ENCODE results near the gene TOB2. TPM values are rescaled to one million over a fixed set of nuclear protein-coding genes. Genes with fewer than 3 reads are reported as not detected.
A peak's percentile ranks its signal among the peaks of the same experiment; 100 is the strongest.

The TOB2 gene, protein sequence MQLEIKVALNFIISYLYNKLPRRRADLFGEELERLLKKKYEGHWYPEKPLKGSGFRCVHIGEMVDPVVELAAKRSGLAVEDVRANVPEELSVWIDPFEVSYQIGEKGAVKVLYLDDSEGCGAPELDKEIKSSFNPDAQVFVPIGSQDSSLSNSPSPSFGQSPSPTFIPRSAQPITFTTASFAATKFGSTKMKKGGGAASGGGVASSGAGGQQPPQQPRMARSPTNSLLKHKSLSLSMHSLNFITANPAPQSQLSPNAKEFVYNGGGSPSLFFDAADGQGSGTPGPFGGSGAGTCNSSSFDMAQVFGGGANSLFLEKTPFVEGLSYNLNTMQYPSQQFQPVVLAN
- 26.2 and 36.0 TPM in 2 replicates for total RNA-seq (2014; rRNA removed; shearing (Covaris generic); ENCODE audit: low replicate concordance)

DNA sequence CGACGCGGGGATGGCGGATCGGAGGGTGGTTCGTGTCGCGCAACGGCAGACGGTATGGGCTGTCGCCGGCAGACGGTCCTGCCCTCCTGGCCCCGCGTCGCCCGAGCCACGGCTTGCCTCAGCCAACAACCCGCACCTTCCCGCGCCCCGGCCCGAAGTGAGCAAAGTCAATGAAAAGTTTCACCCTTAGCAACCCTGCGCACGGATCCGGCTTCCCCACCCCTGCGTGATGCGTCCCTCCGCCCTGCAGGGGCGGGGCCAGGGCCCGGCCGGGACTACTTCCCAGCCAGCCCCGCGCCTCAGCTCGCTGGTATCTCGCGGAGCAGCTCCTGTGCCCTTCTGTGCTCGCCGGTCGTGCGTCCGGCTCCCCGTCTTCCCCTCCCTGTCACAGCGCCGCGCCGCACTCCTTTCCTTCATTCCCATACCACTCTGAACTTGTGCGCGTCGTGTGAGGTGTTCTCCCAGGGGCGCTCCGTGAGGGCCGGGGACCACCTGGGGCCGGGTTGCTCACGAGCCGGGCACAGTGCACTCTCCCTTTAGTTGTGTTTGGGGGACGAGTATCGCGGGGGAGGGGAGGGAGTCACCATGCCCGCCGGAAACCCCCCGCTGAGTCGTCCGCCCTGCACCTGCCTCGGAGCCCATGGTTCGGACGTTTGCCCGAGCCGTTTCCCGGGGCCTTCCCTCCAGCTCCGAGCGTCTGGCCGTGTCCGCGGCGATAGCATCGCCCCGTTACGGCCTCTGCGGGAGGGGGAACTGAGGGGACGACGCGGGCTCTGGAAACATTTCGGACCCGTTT lies at the start of gene TOB2:
Gene TOB2, minus strand, starts transcription at position 163 of the 796 bp plus-strand sequence. CDS start 9,456 bp downstream, outside the sequence.
- Histone ChIP-seq H3K9me3 (no peaks in the 10 kb centered on the region), H3K27me3 (no peaks in the 10 kb centered on the region), H3K36me3 (peaks cover 30% of the 10 kb centered on the region), H3K4me3 (peak within 1 kb of the TSS; percentile 94)
- DNase-seq: peak; percentile 94

DNA sequence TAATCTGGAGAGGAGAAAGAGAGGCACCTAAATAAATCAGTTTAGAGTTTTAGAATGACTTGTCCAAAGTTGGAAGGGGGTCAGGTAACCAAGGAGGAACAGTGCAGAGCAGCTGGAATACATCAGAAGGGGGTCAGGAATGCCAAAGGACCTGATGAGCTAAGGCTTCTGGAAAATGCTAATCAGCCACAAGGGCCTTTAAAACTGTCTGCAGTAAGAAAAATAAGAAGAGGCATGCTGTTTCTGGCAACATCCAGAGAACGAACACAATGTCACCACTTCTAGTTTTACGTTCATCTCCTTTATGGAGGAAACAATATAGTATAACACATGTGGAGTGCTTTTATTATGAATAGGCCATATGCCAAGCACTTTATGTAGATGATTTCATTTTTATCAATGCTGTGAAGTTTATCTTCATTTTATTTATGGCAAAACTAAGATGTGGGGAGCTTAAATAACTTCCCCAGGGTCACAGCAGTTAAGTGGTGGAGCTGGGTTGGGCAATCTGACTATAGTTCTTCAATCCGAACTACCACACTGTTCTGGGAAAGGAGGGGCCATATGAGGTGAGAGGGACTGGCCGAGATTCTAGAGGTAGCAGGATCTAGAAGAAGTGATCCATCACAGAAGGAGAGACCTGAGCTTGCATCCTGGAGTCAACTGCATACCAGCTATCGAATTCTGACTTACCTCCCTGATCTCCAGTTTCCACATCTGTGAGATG lies 44.9 kb upstream of the TOB2 start:
- DNase-seq: no peak

DNA sequence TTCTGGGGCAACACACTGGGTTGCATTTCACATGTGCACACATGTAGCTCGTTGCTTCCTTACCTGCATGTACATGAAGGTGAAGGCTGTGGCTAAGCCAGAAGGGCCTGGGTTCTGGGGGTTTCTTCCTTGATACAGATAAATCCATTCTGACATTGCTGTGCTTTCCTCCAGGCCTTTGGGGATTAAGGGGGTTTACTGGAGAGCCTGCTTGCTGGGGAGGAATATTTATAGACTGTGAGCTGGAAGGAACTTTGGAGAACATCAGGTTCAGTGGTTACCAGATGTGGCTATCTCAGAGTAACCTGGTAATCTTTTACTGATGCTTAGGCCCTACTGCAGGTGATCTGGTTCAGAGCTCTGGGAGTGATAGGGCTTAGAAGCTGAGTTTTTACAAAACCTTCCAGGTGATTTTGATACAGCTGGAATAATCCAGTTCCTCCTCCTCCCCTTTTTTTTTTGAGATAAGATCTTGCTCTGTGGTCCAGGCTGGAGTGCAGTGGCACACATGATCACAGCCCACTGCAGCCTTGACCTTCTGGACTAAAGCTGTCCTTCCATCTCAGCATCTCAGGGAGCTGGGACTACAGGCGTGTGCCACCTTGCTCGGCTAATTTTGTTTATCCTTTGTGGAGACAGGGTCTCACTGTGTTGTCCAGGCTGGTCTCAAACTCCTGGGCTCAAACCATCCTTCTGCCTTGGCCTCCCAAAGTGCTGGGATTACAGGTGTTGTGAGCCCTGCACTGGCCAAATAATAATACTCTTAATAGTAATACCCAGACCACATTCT lies 42.2 kb upstream of the TOB2 start:
- Histone ChIP-seq H3K36me3 (peaks cover 9% of the 10 kb centered on the region; the same call in 1 of the 2 replicates), H3K9me3 (no peaks in the 10 kb centered on the region), H3K4me3 (no peak overlapping the region), H3K27me3 (no peaks in the 10 kb centered on the region)
- DNase-seq: no peak

More for the DNA sequence above, 44.9 kb upstream of the TOB2 start:
- Histone ChIP-seq H3K27me3 (no peaks in the 10 kb centered on the region), H3K36me3 (peaks cover 23% of the 10 kb centered on the region), H3K9me3 (no peaks in the 10 kb centered on the region), H3K4me3 (no peak overlapping the region)

DNA sequence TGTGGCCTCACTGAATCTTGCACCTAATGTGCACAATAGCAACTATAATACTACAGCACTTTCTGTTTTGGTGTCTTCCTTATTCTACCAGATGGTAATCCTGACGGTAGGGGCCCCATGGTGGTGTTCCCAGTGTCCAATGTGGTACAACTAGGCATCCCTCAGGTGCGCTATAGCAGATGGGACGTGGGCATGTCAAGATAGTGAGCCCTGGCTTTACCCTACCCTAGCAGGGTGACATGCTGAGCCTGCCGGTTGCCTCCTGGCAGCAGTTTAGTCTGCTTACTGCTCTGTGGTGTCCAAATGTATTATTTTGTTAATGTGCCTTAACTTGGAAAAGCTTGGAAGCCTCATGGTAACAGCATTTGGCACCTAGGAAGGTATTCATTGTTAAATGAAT lies 41.5 kb upstream of the TOB2 start:
- no peaks in the 10 kb centered on the region for H3K27me3 ChIP-seq
- H3K4me3 ChIP-seq: no peak overlapping the region
- H3K36me3 ChIP-seq: 0 out of 2 replicates have a peak, but pooled peaks cover 4% of the 10 kb centered on the region
- no peaks in the 10 kb centered on the region for H3K9me3 ChIP-seq
- no peak for DNase-seq

DNA sequence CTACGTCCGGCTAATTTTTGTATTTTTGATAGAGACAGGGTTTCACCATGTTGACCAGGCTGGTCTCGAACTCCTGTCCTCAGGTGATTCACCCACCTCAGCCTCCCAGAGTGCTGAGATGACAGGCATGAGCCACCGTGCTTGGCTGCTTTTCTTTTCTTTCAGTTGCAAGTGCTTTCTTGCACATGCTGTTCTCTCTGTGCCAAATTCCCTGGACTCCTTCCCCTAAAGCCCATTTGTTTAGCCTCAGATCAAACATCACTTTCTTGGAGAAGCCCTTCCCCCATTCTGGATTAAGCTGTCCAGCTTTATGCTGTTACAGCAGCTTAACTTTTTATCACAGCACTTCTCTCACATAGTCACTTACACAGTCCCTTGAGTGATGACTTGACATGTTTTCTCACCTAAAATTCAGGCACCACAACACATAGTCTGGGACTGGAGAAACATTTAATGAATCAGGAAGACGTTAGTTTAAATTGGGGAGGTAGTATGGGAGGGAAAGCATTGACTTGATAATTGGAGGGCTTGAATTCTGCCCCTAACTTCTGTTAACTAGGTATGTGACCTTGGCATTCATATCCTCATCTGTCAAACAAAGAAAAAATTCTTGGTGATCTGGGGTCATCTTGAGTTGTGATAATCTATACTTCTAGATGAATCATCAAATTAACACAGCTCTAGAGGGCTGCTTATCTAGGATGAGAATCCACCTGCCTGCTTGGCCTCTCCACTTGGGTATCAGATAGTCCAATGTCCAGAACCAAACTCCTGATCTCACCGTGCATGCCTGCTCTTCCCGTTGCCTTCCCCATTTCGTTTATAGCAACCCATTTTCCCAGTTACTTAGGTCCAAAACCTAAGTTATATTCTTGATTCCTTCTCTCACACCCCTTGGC lies 40.7 kb upstream of the TOB2 start:
- H3K9me3 ChIP-seq: no peaks in the 10 kb centered on the region

DNA sequence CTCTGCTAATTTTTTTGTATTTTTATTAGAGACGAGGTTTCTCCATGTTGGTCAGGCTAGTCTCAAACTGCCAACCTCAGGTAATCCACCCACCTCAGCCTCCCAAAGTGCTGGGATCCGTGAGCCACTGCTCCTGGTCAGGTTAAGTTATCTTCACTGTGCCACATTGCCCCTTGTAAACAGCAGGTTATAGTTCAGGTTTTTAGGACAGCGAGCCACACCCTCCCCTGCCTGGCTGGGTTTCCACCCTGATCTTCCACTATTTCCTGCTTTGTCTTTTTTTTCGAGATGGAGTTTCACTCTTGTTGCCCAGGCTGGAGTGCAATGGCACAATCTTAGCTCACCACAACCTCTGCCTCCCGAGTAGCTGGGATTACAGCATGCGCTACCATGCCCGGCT lies 38.4 kb upstream of the TOB2 start:
- 0 out of 2 replicates have a peak, but pooled peaks cover 4% of the 10 kb centered on the region for H3K36me3 ChIP-seq
- no peaks in the 10 kb centered on the region for H3K9me3 ChIP-seq
- no peaks in the 10 kb centered on the region for H3K27me3 ChIP-seq
- DNase-seq: no peak
- H3K4me3 ChIP-seq: no peak overlapping the region

More for the DNA sequence above, 40.7 kb upstream of the TOB2 start:
- Histone ChIP-seq H3K4me3 (no peak overlapping the region), H3K27me3 (no peaks in the 10 kb centered on the region), H3K36me3 (0 out of 2 replicates have a peak, but pooled peaks cover 4% of the 10 kb centered on the region)
- DNase-seq: no peak

DNA sequence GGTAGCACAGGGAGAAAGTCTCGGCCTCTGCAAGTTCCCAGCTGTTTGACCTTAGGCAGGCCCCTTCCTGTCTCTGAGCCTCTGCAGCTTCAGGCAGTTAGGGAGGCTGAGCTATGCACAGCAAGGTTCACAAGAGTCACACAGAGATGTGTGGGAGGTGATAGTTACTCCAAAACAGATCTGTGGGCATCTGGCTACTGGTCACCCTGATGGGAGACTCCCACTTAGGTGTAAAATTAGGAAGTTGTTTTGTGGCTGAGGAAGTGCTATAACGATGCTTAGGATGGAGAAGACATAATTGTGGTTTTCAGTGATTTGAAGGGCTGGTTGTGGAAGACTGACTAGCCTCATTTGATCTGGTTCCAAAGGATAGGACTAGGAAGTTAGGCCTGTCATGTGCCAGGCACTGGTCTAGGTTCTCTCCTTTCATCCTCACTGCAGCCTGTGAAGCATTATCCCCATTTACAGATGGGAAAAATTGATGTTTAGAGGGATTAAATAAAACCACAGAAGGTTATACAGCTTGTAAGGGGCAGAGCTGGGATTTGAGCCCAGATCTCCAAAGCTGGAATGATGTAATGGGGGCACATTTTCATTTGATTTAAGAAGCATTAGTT lies 35.8 kb upstream of the TOB2 start:
- no peak overlapping the region for H3K4me3 ChIP-seq
- H3K9me3 ChIP-seq: no peaks in the 10 kb centered on the region
- no peaks in the 10 kb centered on the region for H3K27me3 ChIP-seq
- peak; percentile 21 for DNase-seq
- H3K36me3 ChIP-seq: peaks cover 7% of the 10 kb centered on the region

DNA sequence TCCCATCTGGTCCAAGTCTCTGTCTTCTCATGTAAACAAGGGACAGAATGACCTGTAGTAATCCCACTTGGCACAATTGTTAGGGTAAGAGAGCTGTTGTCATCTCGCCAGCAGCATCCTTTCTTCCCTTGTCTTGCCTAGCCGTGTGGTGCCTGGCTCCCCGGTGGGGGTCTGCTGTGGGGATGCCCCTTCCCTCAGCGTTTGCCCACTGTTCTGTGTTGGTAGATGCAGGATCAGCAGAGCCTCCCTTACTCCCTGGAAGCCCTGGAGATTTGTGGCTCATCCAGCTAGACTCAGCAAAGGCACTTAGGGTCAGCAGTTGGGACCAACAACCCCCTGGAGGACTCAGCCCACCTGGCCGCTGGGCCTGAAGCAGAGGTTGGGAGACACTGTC lies 35.3 kb upstream of the TOB2 start:
- Histone ChIP-seq H3K36me3 (peaks cover 5% of the 10 kb centered on the region), H3K9me3 (no peaks in the 10 kb centered on the region), H3K4me3 (no peak overlapping the region), H3K27me3 (no peaks in the 10 kb centered on the region)
- no peak for DNase-seq

DNA sequence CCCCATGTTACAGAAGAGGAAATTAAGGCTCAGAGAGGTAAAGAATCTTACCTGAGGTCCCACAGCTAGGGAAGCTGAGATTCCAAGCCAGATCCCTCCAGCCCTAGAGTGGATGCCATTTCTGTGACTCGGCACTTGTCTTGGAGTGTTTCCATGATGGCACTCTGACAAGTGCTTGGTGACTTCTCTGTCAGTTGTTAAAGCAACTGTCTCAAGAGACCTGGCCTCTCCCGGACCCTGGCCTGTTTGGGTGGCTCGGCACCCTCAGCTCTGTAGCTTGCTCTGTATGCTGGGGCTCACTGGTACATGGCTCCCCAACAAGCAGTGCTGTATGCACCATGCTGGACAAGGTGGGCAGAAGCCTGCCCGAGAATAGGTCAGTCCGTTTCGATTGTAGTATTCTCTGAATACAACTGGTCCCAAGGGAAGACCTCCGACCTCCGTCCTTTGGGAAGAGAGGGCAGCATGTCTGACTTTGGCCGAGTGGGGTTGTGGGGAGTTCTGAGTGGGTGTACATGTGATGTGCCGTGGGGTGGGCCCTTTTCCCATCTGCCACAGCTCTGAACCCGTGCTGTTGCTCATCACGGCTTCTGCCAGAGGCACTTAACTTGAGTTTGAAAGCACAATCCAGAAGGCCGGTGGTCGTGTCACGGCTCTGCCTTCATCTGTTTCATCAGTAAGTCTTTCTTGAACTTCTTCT lies 34.7 kb upstream of the TOB2 start:
- Histone ChIP-seq H3K9me3 (no peaks in the 10 kb centered on the region), H3K36me3 (peaks cover 6% of the 10 kb centered on the region), H3K27me3 (no peaks in the 10 kb centered on the region), H3K4me3 (no peak overlapping the region)
- DNase-seq: no peak

DNA sequence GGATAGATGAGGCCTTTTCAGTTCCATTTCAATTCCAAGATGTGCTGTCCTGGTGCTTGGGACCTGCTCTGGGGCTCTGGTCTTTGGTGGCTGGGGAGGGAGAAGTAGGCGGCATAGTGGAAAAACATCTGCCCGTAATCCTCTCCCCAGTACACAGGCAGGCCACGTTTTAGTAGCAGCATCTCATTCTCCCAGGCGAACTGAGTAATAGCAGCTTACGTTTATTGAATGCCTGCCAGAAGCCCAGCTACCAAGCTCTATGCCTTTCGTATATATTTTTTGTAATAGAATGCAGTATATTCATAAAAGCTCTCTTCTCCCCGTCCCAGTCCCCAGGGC lies 33.8 kb upstream of the TOB2 start:
- peaks cover 6% of the 10 kb centered on the region for H3K36me3 ChIP-seq
- DNase-seq: peak; percentile 45
- no peak overlapping the region for H3K4me3 ChIP-seq

DNA sequence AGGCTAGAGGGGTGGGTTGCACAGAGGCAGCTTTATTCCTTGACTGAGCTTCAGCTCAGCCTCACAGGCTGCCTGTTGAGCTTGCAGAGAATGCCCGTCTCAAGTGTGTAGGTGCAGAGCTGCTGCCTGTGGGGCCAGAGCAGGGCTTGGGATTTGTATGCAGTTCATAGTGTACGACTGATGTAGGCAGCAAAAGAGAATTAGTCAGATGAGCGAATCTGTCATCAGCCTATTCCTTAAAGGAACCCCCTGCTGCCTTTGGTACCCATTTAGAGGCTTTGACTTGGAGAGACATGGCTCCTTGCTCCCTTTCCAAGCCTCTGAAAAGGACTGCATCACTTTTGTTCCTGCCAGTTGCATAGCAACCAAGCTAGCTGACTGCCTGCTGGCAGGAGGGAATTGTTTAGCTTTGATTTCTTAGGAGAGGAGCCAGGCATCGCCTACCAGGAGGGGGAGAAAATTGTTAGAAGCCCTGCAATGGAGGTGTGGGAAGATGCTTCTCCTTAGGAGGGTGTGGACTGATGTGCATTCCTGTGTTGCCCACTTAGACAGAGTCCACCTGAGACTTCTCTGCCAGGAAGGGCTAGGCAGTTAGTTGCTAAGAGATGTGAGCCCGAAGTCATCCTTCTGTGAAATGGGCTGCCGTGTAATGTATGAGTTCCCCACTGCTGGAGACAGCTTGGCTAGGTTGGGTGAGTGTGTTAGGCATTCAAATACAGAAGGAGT lies 33.2 kb upstream of the TOB2 start:
- H3K27me3 ChIP-seq: no peaks in the 10 kb centered on the region
- no peak overlapping the region for H3K4me3 ChIP-seq
- no peaks in the 10 kb centered on the region for H3K9me3 ChIP-seq
- peaks cover 6% of the 10 kb centered on the region for H3K36me3 ChIP-seq
- DNase-seq: peak; percentile 69

More for the DNA sequence above, 33.8 kb upstream of the TOB2 start:
- H3K9me3 ChIP-seq: no peaks in the 10 kb centered on the region
- no peaks in the 10 kb centered on the region for H3K27me3 ChIP-seq

DNA sequence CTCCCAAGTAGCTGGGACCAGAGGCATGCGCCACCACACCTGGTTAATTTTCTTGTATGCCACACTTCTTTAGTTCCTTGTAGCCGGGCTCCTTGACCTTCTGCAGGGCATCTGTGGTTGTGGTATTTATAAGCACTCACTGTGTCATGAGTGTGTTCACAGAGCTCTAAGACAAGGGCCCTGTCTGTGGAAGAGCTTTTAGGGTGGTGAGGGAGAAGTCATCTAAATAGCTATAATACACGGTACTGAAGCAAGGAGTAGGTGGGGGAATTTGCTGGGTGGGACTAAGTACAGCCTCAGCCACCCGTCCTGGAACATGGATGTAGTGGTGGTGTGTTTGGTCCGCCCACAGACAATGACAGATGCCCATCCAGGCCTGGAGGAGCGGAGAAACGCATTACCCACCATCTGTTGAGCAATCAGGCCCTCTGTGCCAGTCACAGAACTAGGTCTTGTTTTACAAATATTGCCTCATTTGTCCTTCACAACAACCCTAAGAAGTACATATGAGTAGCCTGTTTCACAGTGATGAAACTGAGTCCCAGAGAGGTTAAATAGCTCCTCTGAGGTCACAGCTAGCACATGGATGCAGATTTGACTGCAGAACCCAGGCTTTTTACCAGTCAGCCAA lies 32.4 kb upstream of the TOB2 start:
- peaks cover 6% of the 10 kb centered on the region for H3K36me3 ChIP-seq
- no peak overlapping the region for H3K4me3 ChIP-seq
- no peak for DNase-seq
- no peaks in the 10 kb centered on the region for H3K27me3 ChIP-seq
- no peaks in the 10 kb centered on the region for H3K9me3 ChIP-seq

DNA sequence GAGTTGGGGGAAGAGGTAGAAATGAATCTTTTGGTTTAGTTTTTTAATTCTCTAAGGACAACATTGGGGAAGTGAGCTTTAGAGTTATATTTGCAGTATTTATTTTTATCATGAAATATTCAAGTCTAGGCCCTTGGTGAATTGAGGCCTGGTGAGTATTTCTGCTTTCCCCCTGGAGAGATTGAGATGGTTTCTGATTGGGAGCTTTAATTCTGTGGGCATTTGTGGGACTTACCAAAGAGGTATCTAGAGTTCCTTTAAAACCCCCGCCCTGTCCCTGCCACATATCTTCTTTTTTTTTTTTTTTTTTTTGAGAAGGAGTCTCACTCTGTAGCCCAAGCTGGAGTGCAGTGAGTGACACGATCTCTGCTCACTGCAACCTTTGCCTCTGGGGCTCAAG lies 31.9 kb upstream of the TOB2 start:
- H3K9me3 ChIP-seq: no peaks in the 10 kb centered on the region
- no peak overlapping the region for H3K4me3 ChIP-seq
- H3K27me3 ChIP-seq: no peaks in the 10 kb centered on the region
- DNase-seq: no peak
- peaks cover 6% of the 10 kb centered on the region for H3K36me3 ChIP-seq

Data from MG63 (cell line).